GM12874 (cell line): ENCODE data around the gene CXorf65.
A peak's percentile ranks its signal among the peaks of the same experiment; 100 is the strongest.

Experiments
- CTCF ChIP-seq: IDR thresholded peaks from 2 replicates; pipeline ENCODE4 v1.5.1; 2011; ENCODE audit warnings: low read depth, mild to moderate bottlenecking, control low read depth, low read length, moderate library complexity; ENCODE audit not compliant: insufficient read depth

Gene CXorf65

GRCh38 chrX:71105628-71106027 lies 912 bp downstream of the CXorf65 start:
- TF ChIP-seq CTCF = no peak

- no peak for TF ChIP-seq CTCF
Observed at GRCh38 chrX:71103110-71103983, 3.2 kb downstream of the CXorf65 start.

GRCh38 chrX:71102292-71102691 lies 4.2 kb downstream of the CXorf65 start:
- TF ChIP-seq CTCF = no peak

GRCh38 chrX:71100581-71101505 lies 5.7 kb downstream of the CXorf65 start:
- TF ChIP-seq CTCF = 0 out of 2 replicates have a peak, but pooled peaks have one; percentile 4

- TF ChIP-seq CTCF = no peak
Observed at GRCh38 chrX:71099736-71100135, 6.8 kb downstream of the CXorf65 start.

GRCh38 chrX:71098951-71099506 lies 7.5 kb downstream of the CXorf65 start:
- no peak for TF ChIP-seq CTCF

- peak; percentile 51; the same call in 1 of the 2 replicates for TF ChIP-seq CTCF
Observed at GRCh38 chrX:71098302-71098701, 8.2 kb downstream of the CXorf65 start.
